Right hindlimb (tissue), 1 donor: ENCODE results near the gene NFU1.
"Not testable (repeated sequence)": the region's sequence is repeated elsewhere in the genome, so short reads cannot be mapped to it uniquely, and the experiment has no call there.

ENCODE experiments used
- DNase-seq: peaks from one replicate; pipeline ENCODE4 v3.0.0-alpha.2; 2018

Gene NFU1

GRCh38 chr2:69449906-69450305 lies 12.7 kb upstream of the NFU1 start:
- no peak for DNase-seq

- DNase-seq, result not testable (repeated sequence)
These were observed 6.4 kb upstream of the NFU1 start for GRCh38 chr2:69443673-69444072.

GRCh38 chr2:69439499-69439898 lies 2.3 kb upstream of the NFU1 start:
- not testable (repeated sequence) for DNase-seq

GRCh38 chr2:69438580-69438979 lies 1.3 kb upstream of the NFU1 start:
- DNase-seq, result no peak

- DNase-seq, result no peak
These were observed 518 bp upstream of the NFU1 start for GRCh38 chr2:69437751-69438154.

- DNase-seq, result no peak
These were observed 668 bp downstream of the NFU1 start for GRCh38 chr2:69436596-69436937.

GRCh38 chr2:69434753-69435152 lies 2.5 kb downstream of the NFU1 start:
- no peak for DNase-seq

GRCh38 chr2:69429491-69430183 lies 7.6 kb downstream of the NFU1 start:
- DNase-seq, result no peak

GRCh38 chr2:69428981-69429380 lies 8.3 kb downstream of the NFU1 start:
- no peak for DNase-seq

GRCh38 chr2:69424419-69424818 lies 12.8 kb downstream of the NFU1 start:
- DNase-seq, result no peak

GRCh38 chr2:69422198-69422597 lies 15.0 kb downstream of the NFU1 start:
- no peak for DNase-seq

- DNase-seq, result not testable (repeated sequence)
These were observed 18.1 kb downstream of the NFU1 start for GRCh38 chr2:69419111-69419510.

GRCh38 chr2:69416147-69416546 lies 21.1 kb downstream of the NFU1 start:
- DNase-seq, result no peak

GRCh38 chr2:69411120-69411519 lies 26.1 kb downstream of the NFU1 start:
- DNase-seq, result no peak

GRCh38 chr2:69405306-69405705 lies 31.9 kb downstream of the NFU1 start:
- DNase-seq, result no peak

GRCh38 chr2:69400121-69400520 lies 37.1 kb downstream of the NFU1 start:
- no peak for DNase-seq

GRCh38 chr2:69397234-69397633 lies 40.0 kb downstream of the NFU1 start:
- DNase-seq, result no peak

GRCh38 chr2:69395866-69396265 lies 41.4 kb downstream of the NFU1 start:
- DNase-seq, result no peak

GRCh38 chr2:69393963-69394362 lies 43.3 kb downstream of the NFU1 start:
- no peak for DNase-seq

GRCh38 chr2:69390471-69390870 lies 46.8 kb downstream of the NFU1 start:
- no peak for DNase-seq

- DNase-seq, result no peak
These were observed 47.2 kb downstream of the NFU1 start for GRCh38 chr2:69390001-69390400.

- no peak for DNase-seq
These were observed 48.0 kb downstream of the NFU1 start for GRCh38 chr2:69389271-69389670.

GRCh38 chr2:69387770-69388481 lies 49.3 kb downstream of the NFU1 start:
- DNase-seq, result no peak

- DNase-seq, result peak; percentile 98
These were observed 50.2 kb downstream of the NFU1 start, which contains the start of gene GFPT1 for GRCh38 chr2:69386789-69387734. GFPT1 (minus strand) TSS chr2:69387227; CDS start chr2:69387071, 156 bp downstream.
